CD1c-positive myeloid dendritic cell (primary cell): ENCODE results near the gene PDZD7.

Experiments
- DNase-seq: peaks from one replicate; pipeline ENCODE4 v3.0.0-alpha.2; 2016; ENCODE audit errors: extremely low spot score

PDZD7 gene

DNA sequence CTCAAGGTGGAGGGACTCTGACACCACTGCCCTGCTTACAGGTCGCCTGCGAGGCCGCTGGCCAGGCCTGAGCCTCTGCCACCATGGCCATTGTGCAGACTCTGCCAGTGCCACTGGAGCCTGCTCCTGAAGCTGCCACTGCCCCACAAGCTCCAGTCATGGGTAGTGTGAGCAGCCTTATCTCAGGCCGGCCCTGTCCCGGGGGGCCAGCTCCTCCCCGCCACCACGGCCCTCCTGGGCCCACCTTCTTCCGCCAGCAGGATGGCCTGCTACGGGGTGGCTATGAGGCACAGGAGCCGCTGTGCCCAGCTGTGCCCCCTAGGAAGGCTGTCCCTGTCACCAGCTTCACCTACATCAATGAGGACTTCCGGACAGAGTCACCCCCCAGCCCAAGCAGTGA, 28.5 kb downstream of the PDZD7 start:
- no peak for DNase-seq

DNA sequence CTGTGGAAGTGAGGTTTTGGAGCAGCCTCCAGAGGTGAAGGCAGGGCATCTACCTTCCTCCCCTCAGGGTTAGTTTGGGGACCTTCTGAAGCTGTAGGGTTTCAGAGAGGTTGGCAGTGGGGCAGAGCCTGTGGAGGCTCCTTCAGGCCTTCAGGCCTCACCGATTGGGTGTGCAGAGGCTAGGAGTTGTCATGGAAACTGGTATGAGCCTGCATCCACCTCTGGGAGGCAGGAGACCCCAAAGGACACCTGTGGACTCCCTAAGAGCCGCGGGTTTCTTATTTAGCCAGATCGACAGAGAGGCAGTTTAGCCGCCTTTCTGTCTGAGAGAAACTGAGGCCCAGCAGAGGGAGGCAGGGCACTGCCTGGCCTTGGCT, 29.3 kb downstream of the PDZD7 start:
- no peak for DNase-seq

DNA sequence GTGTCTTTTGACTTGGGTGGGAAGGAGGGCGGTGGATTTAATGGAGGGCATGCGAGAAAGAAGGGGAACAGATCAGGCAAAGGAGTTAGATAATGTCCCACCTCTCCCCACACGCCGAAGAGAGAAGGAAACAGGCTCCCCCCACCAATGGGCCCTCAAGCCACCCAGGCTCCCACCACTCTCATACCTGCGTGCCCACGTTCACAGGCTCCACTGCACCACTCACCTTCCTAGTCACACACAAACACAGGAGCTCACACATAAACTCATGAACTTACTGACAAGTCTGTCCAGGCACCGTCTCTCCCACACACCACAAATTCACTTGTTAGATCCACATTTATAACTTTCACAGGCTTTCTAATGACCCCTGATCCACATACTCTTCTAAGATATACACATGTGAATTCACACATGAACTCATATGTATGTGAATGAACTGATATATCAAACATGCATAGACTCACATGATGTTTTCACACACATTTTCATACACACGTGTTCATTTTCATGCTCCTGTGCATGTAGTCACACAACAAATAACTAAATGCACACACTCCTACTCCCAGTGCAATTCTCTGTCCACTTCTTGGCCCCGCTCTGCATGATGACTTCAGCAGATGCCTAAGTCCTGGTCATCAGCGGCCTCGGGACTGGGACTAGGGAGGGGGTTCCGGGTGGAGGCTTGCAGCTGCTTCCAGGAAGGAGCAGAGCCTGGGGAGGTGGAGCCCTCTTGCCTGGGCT, 29.8 kb downstream of the PDZD7 start:
- DNase-seq: peak; percentile 25

DNA sequence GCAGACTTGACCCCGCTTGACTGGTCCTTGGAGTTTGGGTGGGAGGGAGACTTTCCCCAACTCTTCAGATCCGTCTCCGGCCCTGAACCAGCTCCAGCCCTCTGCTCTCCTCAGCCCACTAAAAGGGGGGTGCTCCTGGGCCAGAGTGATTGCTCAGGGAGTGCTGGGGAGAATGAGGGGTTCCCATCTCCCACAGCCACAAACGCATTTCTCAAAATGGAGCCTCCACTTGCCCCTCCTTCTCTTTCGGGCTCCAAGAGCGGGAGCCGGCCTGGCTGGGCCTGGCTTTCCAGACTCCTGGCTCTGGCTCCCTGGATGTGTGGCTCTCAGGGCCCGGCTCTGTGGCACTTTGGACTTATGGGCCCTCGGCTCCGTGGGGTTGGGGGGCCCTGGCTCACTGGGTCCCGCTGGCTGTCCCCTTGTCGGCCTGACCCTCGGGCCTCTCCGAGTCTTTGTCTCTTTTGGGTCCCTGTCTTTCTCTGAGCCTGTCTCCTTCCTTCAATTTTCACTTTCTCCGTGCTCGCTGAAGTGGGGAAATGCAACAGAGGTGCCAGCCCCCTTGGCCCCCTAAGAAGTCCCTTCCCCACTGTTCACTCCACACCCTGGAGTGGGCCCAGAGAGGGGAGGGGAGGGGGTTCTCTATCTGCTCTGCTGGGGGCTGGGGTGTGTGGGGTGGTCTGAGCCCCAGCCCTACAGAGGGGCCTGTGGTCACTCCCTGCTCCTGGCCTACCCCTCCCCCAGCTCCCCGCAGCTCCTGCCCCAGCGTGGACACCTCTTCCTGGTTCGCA, 30.6 kb downstream of the PDZD7 start:
- DNase-seq: no peak

DNA sequence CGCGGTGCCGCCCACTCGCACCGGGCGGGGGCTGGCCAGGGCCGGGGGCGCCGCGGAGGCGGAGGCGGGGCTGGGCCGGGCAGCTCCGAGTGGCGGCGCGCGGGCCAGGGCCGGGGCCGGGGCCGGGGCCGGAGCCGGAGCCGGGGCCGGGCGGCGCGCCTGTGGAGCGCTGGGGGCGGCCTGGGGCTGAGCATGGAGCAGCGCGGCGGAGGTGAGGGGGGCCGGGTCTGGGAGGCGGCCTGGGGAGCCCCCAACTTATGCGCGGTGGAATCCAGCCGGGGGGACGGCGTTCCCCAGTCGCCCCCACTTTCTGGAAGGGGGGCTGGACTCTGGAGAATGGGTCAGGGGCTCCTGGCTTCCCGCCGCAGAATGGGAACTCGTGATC, 31.2 kb downstream of the PDZD7 start, which contains the start of gene LZTS2:
Gene LZTS2 (plus strand): TSS at position 67 of the 385 bp plus-strand sequence. CDS start 2,731 bp downstream, outside the sequence.
- DNase-seq: no peak

DNA sequence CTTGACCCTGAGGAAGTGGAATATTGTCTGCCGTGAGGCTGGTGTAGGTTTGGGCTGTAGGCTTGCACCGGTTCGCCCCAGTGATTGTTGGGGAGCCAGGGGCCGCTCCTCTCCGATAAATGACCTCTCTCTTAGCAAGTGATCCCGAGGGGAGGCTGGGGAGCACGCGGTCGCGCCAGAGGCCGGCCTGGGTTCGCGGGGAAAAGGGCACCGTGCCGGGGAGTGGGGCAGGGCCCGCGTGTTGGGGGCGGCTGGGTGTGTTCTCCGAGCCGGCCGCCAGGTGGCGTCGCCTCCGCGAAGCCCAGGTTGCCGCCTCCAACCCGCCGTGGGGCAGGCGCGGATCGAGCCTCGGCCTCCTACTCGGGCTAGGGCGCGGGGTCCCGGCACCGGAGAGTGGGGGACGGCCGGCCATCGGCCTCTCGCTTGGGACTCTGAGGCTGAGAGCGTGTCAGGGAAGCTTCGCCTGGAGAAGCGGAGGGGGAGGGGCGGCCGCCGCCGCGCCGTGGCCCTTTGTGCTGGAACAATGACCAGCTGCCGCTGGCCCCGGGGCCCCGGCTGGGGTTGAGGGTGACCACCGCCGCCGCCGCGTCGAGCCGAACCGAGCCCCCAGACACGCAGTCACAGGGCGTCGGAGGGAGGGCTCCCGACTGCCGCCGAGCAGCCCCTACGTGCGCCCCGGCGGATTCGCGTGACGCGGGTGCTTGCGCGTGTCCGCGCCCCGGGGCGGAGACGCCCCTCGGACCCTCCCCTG, 31.8 kb downstream of the PDZD7 start:
- peak; percentile 84 for DNase-seq

DNA sequence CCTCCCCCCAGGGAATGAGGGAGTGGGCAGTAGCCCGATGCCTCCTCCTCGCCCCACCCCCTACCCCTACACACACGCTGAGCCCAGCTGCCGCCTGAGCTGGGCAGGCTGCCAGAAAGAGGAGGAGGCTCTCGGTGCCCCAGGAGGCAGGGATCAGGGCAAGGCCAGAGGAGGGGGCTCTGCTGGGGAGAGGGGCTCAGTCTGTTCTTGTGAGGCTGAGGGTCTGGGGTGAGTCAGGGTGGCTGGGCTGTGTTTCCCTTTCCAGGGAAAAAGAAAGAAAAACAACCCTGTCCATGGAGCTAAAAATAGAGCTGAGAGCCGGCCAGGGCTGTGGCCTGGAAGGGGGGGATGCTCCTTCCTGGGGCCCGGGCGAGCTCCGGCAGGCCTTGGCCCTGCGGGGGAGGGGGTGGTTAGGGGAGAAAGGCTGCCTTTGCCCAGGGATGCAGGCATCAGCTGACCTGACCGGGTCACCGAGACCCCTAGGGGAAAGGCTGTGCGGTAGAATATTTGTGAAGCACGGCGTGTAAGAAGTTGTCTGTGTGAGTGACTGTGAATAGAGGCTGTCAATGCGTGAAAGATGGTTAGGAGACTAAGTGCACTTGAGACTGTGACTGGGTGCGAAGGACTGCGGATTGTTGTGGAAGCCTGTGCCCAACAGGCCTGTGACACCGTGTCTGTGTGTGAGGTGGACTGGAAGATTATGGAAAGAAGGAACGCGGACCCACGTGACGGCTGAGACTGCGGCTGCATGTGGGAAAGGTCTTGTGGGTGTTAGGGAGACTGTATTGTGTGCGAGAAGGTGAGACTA, 32.5 kb downstream of the PDZD7 start:
- DNase-seq: peak; percentile 64

DNA sequence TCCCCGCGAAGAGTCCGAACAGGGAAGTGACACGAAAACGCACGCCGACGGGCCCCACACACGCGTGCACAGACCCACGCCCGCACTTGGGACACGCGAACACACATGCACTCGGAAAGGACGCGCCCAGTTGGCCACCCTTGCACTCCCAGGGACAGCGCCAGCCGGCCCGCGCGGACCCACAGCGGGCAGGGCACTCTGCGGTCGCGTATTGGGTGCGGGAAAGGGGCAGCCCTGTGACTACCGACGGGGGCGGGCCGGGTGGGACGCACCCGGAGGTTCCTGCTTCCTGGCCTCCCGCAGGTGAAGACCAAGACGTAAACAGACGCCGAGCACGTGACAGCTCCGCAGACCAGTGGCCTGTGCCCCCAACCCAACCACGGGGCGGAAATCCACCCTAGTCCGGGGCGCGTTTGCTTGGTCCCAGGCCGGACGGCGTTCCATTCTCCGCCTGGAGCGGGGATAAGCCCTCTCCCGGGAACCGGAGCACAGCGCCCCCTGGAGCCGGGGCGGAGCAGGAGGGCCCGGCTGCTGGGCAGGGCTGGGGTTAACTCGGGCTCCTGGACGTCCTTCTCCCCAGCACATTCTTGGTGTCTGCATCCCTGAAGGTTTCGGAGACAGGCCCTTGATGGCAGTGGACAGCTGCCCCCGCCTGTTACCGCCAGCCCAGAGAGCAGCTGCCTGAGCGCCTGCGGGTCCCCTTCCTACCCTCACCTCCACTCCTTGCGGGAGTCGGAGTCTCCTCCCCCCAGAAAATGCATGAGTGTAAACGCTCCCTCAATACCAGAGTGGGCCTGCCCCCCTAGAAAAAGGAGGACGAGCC, 33.4 kb downstream of the PDZD7 start:
- peak; percentile 84 for DNase-seq

DNA sequence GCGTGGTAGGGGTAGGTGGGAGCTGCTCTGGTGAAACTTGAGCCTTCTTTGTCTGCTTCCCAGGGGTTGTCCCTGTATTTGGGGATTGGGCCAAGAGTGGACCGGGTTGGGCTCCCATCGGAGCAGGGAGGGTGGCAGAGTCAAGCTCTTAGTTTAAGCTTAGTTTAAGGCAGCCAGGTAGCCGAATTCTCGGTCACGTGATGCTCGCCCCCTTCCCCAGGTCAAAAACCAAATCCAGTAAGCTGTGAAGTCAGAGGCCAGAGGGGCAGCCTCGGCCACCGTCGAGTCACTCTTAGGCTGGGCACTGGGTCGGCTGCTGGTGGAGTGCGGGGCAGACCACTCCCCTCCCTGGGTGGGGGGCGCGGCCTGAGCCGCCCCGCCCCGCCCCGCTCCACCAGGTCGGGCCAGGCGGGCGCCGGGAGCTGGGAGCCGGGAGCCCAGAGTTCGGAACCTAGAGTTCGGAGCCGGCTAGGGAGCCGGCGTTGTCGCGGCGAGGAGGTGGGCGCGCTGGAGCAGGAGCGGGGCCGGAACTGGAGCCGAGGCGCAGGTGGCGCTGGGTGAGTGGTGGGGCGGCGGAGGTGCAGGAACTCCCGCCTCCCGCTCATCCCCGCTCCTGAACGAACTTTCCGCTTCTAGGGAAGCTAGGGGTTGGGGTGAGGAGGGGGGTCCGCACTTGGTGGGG, 34.1 kb downstream of the PDZD7 start:
- peak; percentile 27 for DNase-seq

DNA sequence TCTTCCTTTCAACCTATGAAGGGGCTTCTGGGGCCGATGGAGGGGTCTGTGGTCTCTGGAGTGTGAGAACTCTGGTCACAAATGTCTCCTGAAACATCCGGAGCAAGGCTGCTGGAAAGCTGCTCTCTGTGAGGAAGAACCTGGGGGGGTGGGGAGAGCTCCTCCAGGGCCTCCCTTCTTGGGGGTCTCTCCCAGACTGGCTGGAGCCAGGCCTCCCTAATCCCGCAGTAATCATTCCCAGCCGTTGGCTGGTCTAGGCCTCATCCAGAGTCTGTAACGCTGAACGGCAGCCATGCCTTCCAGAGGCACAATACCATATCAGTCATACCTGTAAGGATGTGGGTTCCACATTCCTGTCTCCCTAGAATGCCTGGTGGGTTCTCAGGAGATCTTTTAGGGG, 35.7 kb downstream of the PDZD7 start:
- no peak for DNase-seq

DNA sequence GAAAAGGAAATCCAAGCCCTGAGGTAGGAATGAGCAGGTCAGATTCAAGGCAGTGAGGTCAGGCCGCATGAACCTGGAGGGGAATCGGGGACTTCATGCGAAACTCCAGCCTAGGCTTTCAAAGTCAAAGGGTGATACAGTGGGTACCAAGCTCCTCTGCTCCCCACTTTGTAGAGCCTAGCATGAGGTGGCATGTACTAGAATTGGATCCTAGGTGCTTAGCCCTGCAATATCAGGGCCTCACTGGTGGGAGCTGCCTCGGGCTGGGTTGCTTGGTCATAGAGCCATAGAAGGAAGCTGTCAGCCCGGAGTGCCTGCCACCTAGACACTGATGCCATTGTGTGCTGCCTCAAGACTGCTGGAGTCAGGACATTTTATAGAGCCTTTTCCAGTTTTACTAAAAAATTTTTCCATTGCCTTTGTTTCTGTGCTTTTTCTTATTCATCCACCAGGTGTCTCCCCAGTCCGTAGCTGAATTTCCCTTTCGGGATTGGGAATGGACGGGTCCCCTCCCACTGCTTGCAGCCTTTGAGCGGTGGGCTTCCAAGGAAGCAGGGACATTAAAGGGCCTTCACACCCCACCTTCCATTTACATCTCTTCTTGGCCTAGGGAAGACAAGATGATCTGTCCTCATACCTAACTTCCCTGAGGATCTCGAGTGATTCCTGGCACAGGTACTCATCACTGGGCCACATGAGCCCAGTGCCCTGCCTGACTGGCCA, 36.8 kb downstream of the PDZD7 start:
- peak; percentile 16 for DNase-seq

DNA sequence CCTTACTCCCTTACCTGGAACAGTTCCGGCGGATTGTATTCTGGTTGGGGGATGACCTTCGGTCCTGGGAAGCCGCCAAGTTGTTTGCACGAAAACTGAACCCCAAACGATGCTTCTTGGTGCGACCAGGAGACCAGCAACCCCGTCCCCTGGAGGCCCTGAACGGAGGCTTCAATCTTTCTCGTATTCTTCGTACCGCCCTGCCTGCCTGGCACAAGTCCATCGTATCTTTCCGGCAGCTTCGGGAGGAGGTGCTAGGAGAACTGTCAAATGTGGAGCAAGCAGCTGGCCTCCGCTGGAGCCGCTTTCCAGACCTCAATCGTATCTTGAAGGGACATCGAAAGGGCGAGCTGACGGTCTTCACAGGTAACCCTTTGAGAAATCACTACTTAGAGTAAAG, 41.8 kb downstream of the PDZD7 start:
- DNase-seq: no peak

DNA sequence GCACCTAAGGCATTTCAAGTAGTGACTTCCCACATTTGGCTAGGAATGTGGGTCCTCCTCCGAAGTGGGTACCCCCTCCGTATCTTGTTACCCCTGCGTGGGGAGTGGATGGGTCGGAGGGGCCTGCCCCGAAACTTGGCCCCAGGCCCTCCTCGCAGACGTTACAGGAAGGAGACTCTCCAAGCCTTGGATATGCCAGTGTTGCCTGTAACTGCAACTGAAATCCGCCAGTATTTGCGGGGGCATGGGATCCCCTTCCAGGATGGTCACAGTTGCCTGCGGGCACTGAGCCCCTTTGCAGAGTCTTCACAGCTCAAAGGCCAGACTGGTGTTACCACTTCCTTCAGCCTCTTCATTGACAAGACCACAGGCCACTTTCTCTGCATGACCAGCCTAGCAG, 42.8 kb downstream of the PDZD7 start:
- DNase-seq: no peak

DNA sequence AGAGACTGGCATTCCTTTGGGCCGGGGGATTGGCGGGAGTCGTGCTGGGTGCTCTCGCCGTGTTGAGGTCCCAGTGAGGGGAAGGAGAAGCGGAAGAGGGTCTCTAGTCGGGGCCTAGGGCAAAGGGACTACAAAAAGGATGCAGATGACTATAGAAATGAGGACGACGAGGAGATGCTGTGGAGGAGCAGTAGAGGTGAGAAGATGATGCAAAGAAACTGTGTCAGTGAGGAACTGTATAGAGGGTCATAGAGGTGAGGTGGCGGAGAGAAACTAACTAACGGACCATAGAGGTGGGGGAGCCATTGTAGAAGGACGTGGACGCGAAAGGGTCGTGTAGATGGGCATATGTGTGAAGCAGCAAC, 43.3 kb downstream of the PDZD7 start:
- no peak for DNase-seq

DNA sequence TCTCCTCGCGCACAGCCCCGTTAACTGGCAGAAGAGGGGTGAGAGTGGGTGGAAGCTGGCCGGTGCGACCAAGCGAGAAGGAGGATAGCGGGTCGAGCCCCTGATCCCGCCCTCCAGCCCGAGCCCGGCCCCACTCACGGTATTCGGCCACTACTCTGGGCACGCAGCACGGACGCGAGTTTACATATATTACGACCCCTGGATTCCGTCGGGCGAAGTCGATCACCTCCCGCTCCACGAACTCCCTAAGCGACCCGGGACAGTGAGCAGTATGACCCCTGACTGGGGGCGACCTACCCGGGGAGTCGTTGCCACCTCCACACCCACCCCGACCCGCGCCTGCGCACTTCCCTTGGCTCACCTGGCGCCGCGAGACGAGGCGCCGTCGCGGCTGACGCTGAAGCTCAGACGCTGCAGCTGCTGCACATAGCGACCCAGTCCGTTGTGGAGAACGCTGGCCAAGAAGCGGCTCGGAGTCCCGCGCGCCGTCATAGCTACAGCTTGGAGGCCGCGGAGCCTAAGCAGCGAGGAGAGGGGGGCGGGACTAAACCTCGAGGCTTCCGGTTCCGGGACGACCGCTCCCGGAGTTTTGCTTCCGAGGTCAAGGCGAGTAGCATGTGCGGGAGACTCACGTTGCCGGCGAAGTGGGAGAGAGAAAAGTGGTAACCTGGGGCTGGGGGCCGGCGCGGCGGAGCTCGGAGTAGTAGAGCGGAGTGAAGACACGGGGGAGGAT, 43.8 kb downstream of the PDZD7 start, which contains the start of the genes MRPL43 and TWNK:
Gene MRPL43 (minus strand): TSS at position 546 of the 733 bp plus-strand sequence. CDS start 54 bp downstream, at position 492.
Gene TWNK (plus strand): TSS at position 592 of the 733 bp plus-strand sequence. CDS start 668 bp downstream, outside the sequence.
- DNase-seq: peak; percentile 89

DNA sequence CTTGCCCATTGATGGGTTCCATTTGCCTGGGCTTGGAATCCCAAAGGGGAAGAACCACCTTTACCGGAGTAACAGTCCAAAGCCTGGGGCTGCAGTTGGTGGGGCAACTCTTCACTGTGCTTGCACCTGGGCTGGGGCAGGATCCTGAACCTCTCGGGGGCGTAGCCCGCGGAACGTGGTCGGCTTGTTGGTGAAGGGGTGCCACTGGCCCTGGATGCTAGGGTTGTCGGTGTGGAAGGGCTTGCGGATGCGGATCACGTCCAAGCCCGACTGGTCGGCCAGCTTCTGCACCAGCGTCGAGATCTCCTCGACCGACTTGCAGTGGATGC, 44.3 kb downstream of the PDZD7 start:
- no peak for DNase-seq

DNA sequence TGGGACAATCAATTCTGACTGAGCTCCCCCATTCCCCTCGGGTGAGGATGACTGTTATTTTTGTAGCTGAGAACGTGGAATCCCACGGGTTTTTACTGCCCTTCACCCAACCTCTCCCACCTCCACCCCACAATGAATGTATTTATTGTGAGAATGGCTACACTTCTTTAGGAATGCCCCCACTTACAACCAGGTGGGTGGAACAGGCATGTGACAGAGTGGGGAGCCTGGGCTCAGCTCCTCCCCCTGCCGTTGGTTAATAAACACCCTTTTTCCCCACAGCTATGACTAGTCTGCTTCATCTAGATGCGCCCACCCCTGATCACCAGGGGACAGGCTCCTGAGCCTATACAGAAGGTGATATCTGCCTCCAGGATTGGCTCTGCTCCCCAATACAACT, 45.6 kb downstream of the PDZD7 start:
- no peak for DNase-seq

DNA sequence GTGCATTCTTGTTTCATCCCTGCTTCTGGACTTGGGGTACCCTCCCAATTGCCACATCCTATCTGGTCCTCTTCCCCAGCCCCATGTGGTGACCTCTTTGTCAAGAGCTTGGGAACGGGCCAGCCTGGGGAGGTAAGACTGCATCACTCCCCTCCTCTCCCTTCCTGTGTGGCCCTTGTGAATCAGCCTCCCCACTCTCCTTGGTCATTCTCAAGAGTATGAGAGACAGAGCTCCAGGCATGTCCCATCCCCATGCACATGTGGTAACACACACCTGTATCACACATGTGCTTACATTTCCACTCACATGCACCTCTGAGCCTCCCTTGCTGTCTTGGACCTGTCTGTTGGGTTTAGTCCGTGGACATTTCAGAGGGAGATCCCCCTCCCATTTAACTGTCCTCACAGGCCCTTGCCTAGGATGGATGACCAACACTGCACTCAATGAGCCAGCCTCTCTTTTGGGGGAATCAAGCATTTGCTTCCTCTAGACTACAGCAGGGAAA, 46.2 kb downstream of the PDZD7 start:
- no peak for DNase-seq
